GM18873 (cell line): ENCODE data around the gene HHAT.
"Not testable (repeated sequence)": the region's sequence is repeated elsewhere in the genome, so short reads cannot be mapped to it uniquely, and the experiment has no call there.

Experiments
- ATAC-seq: cut with Tn5 transposase; IDR thresholded peaks from one replicate; pipeline ENCODE4 v1.9.1; 2021; ENCODE audit warnings: mild to moderate bottlenecking, moderate library complexity, moderate number of reproducible peaks; ENCODE audit not compliant: unreplicated experiment, low FRiP score

HHAT gene

GRCh38 chr1:210625715-210626114 lies 297.0 kb downstream of the HHAT start:
- ATAC-seq: no peak

GRCh38 chr1:210626341-210626740 lies 297.6 kb downstream of the HHAT start:
- ATAC-seq: no peak

DNA sequence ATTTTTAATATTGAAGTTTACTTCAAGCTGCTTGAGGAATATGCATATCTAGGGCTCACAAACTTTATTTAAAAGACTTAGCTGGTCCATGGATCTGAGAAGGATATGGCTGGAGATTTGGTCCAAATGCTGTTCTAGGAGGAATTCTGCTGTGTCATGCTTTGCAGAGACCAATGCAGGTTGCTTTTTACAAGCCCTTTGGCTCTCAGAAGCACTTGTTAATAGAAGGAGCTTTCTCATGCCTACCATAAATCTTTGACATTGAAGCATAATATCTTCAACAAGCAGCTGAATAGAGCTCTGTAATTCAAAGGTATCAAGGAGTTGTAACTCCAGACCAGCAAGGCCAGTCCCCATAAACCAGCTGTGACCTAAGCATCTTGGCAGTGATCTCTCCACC lies 299.1 kb downstream of the HHAT start:
- ATAC-seq: no peak

- no peak for ATAC-seq
These were observed 300.6 kb downstream of the HHAT start for GRCh38 chr1:210629276-210629675.

- no peak for ATAC-seq
These were observed 302.7 kb downstream of the HHAT start for GRCh38 chr1:210631399-210631798.

DNA sequence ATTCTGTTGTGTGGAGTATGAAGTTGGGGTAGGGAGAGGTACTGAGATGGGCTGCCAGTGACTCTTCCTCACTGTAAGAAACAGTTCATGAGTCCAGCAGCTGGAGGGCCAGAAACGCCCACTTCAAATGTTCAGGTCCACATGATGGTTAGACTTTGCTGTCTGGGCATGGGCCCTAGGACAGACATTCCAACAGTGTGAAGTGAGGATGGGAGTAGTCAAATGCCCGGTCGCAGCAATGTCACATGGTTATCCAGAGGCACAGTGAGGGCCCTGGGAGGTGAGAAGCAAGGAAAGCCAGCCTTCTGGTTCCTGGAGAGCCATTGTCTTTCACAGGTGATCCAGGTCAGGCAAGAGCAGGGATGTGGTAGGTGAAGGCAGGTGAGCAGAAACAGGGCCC lies 304.4 kb downstream of the HHAT start:
- ATAC-seq: no peak

DNA sequence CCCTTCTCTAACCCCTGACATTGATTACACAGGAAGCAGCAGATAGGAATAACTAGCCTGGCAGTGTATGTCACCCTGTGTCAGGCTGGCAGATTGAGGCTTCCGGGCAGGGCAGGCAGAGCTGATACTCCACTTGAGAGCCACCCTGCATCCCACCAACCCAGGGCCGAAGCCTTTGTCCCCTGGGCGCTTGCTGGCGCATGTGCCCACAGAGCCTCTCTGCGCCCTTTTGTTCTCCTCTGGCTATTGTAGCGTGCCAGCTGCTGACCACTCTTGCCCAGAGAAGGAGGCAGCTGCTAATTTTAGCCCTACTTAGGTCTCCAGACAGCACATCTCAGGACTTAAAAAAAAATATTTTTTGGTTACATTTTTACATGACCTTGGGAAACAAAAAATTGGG lies 304.9 kb downstream of the HHAT start:
- no peak for ATAC-seq

DNA sequence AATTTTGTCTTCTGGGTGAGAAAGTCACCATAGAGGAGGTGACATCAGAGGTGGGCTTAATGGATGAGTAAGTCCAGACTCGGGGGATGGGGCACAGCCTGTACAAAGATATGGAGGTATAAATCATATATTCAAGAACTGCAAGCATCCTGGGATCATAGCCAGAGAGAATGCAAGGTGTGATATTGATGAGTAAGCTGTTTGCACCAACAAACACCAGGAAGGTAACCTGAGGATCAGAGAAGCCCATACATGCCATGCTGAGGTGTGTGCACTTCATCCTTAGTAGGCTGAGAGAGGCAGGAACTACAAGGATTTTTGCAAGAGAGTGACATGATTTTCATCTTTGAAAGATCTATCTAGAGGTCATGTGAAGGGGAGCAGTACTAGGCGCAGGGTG lies 306.4 kb downstream of the HHAT start:
- ATAC-seq: no peak

DNA sequence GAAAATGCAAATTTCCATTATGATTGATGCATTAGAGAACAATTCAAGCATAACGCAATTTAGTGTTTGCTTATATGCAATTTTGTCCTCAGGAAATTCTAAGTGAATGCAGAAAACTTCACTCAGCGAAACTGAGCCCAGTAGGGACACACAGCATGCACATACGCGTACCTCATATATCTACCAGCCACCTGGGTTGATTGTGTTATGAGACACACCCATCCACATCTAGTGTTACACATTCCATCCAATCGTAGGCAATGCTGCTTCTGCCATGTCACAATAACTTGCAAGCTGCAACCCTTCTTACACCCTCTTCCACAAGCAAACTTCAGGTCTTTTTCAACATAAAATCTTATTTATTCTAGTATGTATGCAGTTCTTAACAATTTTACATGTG lies 312.9 kb downstream of the HHAT start:
- ATAC-seq: no peak

- no peak for ATAC-seq
These were observed 317.0 kb downstream of the HHAT start for GRCh38 chr1:210645582-210646257.

- ATAC-seq: no peak
These were observed 317.5 kb downstream of the HHAT start for GRCh38 chr1:210646258-210646616.

- ATAC-seq: no peak
These were observed 319.0 kb downstream of the HHAT start for GRCh38 chr1:210647406-210648333.

DNA sequence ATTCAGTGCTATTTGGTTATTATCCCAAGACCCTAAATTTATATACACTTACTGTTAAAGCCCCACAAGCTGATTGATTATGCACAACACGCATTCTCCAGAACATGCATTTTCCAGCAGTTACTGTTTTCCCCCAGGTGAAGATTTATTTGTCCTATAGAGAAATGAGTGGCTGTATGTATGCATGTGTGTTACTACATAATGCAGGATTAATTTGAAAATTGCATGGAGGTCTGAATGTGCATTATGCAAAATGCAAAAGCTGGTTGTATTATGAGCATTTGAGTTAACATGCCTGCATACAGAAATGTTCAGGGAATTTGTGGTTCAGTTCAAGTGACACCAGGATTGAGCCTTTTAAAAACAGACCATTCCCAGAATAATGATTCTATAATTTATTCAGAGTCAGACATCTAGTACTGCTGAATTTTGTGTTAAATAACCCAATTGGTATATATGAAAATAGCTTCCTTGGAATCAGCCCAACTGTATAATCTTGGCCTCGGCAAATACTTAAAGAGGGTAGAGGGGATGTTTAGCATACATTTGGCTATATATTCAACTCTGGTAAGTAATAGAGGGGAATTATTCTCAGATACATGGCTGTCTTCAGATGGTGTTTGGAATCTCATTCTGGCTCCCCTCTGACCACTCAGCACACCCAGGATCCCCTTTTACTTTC lies 320.0 kb downstream of the HHAT start:
- ATAC-seq: no peak

- no peak for ATAC-seq
These were observed 321.7 kb downstream of the HHAT start for GRCh38 chr1:210650403-210650802.

DNA sequence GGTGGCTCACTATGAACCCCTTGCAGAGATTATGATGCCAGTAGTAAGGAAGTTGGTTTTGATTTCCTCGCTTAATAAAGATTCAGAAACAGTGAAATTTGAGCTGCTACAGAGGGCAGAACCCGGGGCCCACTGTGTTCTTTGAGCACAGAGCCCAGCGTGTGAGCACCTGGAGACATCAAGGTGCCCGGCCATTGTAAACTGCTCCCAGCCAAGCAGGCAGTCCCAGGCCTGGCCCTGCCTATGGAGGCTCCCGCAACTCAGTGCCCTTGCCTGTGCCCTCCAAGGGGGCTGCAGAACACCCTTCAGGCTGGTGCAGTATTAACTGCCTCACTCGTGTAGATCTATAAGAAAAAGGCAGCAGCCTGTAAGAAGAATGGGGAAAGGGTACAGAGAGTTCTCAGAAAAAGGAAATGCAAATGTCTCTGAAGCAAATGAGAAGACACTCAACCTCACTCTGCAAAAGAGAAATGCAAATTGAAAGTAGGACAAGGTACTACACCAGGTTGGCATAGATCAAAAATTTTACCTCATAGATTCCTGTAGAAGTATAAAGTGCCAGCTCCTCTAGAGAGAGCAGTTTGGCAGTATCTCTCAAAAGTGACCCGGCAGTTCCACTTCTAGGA lies 323.7 kb downstream of the HHAT start:
- ATAC-seq: no peak

GRCh38 chr1:210653771-210654170 lies 325.1 kb downstream of the HHAT start:
- no peak for ATAC-seq

- no peak for ATAC-seq
These were observed 325.7 kb downstream of the HHAT start for GRCh38 chr1:210654176-210654981.

GRCh38 chr1:210655511-210655910 lies 326.8 kb downstream of the HHAT start:
- no peak for ATAC-seq

DNA sequence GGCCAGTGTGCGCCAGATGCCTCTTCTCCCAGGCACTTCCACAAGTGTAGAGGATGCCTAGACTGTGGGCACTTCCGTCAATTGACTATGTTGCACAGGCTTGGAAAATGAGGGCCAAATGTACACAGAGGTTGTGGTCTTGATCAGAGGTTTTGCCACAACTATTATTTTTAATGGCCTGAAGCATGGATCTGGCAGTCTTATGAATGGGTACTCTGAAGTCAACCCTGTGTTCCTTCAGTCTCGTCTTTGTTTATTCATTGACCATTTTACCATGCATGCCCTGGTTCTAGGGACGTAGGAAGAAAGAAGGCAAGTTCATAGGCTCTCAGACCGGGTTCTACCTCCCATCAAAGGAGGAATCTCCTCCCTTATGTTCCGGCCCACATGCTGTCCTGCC lies 329.1 kb downstream of the HHAT start:
- ATAC-seq: no peak

DNA sequence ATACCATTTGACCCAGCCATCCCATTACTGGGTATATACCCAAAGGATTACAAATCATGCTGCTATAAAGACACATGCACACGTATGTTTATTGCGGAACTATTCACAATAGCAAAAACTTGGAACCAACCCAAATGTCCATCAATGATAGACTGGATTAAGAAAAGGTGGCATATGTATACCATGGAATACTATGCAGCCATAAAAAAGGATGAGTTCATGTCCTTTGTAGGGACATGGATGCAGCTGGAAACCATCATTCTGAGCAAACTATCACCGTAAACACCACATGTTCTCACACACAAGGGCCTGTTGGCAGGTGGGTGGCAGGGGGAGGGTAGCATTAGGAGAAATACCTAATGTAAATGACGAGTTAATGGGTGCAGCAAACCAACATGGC lies 332.8 kb downstream of the HHAT start:
- ATAC-seq: not testable (repeated sequence)
